NCI-H1417 treated with DMSO at 0.1 percent for 48 hours (cell line): Measurements from ENCODE around the gene SLC17A8.
"Not testable (repeated sequence)": the region's sequence is repeated elsewhere in the genome, so short reads cannot be mapped to it uniquely, and the experiment has no call there.

ENCODE experiments used
- DNase-seq: peaks from one replicate; lab custom pipeline; 2025; lab: John Stamatoyannopoulos, UW

SLC17A8 gene

GRCh38 chr12:100356644-100357223 is at the start of gene SLC17A8:
SLC17A8 (plus strand) TSS chr12:100357074; CDS start chr12:100357392, 318 bp downstream.
- DNase-seq: no peak

GRCh38 chr12:100308138-100308537 is 48.7 kb upstream of the SLC17A8 start:
- DNase-seq: not testable (repeated sequence)

DNA sequence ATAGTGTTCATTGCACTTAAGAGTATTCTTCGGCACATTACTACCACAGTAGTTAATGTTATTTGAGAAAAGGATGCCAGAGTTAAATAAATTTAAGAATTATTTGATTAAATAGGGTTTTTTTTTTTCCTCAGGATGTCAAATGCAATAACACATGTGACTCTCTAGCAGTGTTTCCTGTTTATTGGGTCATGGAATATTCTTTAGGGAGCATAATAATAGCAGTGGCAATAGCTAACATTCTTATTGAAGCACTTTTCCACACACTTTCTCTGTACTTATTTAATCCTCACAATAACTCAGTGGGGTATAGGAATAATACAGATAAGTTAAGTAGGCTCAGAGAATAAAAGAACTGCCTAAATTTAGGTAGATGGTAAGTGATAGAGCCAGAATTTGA is 45.6 kb upstream of the SLC17A8 start:
- DNase-seq: no peak

DNA sequence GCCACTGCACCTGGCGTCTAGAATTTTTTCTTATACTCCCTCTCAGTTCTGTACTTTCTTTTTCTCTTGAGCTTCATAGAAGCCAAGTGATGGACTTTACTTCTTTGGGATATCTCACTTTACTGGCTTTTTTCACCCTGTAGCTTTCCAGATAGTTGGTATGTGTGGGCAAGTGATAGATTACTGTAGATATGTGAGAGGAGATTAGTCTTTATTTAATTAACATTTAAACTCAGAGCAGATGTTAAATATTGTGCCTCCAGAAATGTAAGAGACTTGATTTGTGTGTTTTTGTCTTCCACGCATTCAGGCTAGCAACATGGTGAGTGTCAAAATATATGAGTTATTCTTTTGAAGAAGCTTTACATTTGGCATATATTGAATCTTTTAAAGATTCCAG is 39.5 kb upstream of the SLC17A8 start:
- no peak for DNase-seq

DNA sequence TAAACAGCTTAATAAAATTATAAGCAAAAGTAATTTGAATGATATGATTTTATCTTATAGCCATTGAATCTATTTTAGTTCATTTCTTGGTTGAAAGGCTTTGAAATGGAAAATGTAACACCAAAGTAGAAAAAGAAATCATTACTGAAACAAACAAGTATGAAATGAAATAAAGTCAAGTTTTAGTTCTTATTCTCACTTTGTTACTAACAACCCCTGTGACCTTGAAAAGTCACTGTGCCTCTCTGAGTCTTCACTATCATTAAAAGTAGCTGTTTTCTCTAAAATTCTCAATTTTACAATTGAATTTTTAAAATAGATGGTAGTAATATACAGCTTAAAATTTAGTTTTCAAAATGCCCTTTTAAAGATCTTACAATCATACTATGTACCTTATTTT is 32.4 kb upstream of the SLC17A8 start:
- no peak for DNase-seq

- no peak for DNase-seq
These were observed 30.7 kb upstream of the SLC17A8 start for GRCh38 chr12:100326208-100326607.

GRCh38 chr12:100329800-100330199 is 27.1 kb upstream of the SLC17A8 start:
- DNase-seq: no peak

- DNase-seq: no peak
These were observed 25.0 kb upstream of the SLC17A8 start for GRCh38 chr12:100331871-100332270.

GRCh38 chr12:100332852-100333251 is 24.0 kb upstream of the SLC17A8 start:
- DNase-seq: no peak

GRCh38 chr12:100337299-100337698 is 19.6 kb upstream of the SLC17A8 start:
- DNase-seq: no peak

- DNase-seq: no peak
These were observed 19.1 kb upstream of the SLC17A8 start for GRCh38 chr12:100337727-100338126.

- DNase-seq: no peak
These were observed 17.8 kb upstream of the SLC17A8 start for GRCh38 chr12:100339071-100339470.

- not testable (repeated sequence) for DNase-seq
These were observed 14.0 kb upstream of the SLC17A8 start for GRCh38 chr12:100342897-100343296.

- DNase-seq: not testable (repeated sequence)
These were observed 12.5 kb upstream of the SLC17A8 start for GRCh38 chr12:100344351-100344750.

- no peak for DNase-seq
These were observed 11.7 kb upstream of the SLC17A8 start for GRCh38 chr12:100345020-100345767.

GRCh38 chr12:100346660-100347059 is 10.2 kb upstream of the SLC17A8 start:
- DNase-seq: no peak

DNA sequence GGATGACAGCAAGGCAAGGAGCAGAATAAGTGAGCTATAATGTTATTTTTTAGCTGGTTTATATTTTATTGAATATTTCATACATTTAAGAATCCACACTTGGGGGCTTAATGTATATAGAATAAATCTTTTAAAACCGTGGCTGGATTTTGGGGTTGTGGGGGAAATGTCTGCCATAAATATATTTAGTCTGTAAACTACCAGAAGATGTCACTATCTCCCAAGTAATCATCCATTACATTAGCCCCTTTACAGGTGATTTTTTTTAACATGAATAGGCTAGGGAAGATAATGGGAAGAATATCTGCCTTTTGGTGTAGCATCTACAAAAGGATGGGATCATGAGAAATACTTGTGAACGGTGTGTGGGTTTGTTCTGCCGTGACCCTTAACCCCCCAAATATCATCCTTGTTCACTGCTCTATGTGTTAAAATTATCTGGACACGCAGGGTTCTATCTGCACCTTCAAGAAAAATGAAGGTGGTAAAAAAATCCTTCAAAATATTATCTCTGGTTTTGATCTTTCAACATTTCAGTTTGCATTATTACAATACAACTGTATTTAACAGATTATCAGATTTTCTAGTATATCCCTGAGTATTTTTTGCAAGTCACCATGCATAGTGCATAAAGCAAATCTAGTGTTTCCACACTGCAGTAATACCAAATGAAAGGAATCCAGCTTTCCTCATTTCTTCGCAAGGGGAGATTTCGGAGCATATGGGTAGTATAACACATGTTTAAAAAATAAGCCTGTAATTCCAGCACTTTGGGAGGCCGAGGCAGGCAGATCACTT is 8.0 kb upstream of the SLC17A8 start:
- DNase-seq: peak; percentile 53

DNA sequence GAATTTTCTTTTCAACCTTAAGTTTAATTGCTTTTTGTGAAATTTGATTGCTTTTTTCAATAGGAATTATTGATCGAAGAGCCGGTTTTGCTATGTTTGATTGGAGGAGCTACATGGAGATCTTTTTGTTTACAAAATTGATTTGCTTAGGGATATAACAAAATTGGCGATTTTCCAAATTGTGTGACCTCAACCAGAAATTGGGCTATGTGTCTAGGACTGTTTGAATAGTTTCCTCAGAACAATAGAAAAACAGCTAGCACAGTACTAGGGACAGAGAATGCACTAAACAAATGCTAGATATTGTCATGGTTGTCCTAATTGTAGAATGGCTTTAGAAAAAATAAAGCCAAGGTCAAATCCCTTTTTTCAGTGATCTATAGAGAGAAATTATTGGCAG is 2.4 kb downstream of the SLC17A8 start:
- no peak for DNase-seq

DNA sequence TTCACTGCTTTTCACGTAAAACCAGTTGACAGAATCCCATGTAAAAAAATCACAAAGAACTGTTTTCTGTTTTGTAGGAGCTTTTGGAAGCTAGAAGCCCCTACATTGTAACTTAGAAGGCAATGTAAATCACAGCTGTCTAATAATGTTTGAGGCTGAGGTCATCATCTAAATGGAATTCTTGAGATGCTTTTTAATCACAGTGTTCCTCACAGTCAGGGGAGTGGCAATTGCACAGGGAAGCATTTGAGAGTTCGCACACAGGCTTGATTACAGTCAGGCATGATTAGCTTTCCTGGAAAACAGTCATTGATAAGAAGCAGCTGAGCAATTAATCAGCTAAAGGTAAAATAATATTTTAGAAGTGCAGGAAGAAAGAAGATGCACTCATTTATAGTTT is 2.9 kb downstream of the SLC17A8 start:
- DNase-seq: no peak

DNA sequence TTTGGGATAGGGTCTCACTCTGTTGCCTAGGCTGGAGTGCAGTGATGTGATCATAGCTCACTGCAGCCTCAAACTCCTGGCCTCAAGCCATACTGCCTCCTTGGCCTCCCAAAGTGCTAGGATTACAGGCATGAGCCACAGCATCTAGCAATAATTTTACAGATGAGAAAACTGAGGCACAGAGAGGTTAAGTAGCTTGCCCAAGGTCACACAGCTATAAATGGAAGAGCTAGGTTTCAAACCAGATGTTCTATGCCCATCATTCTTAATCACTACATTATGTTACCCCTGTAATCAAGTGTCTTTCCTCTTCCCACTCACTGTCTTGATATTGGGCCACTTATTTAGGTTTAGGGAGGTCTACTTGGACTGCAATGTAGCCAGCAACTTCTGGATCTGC is 3.6 kb downstream of the SLC17A8 start:
- DNase-seq: no peak

- no peak for DNase-seq
These were observed 7.5 kb downstream of the SLC17A8 start for GRCh38 chr12:100364324-100364723.

DNA sequence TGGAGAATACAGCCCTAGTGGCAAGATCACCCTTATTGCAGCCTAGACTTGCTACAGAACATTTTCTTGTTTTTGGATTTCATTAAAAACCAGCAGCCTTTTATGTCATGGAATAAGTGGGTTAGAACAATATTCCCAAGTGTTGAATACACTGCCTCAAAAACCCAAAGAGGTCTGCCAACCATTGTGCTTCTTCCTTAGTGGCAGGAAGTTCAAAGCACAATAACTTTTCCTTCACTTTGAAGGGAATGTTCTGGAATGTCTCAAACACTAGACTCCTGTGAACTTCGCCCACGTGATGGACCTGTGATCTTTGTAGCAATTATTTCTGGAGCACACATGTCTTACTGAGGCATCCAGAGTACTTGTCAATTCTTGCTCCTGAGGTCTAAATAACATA is 8.5 kb downstream of the SLC17A8 start:
- DNase-seq: no peak

DNA sequence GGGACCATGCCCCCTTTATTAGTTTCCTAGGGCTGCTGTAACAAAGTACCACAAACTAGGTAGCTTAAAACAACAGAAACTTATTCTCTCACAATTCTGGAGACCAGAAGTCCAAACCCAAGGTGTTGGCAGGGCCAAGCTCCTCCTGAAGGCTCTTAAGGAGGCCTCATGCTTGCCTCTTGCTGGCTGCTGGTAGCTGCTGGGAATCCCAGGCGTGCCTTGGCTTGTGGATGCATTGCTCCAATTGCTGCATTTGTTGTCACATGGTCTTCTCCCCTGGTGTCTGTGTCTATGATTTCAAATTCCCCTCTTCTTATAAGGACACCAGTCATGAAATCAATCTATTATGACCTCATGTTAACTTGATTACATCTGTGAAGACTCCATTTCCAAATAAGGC is 11.2 kb downstream of the SLC17A8 start:
- no peak for DNase-seq
